GM23248 (cell line): ENCODE results near the gene DKK1. TPM values are rescaled to one million over a fixed set of nuclear protein-coding genes. Genes with fewer than 3 reads are reported as not detected.

Experiments used
- DNase-seq: peaks from one replicate; pipeline ENCODE4 v3.0.0-alpha.2; 2015
- H2AFZ ChIP-seq: fragments of 200-600 bp; sonication (generic); 2 replicates; pipeline ENCODE4 v1.6.1; 2016; ENCODE audit warnings: antibody characterized with exemption
- H3F3A ChIP-seq: fragments of 200-600 bp; sonication (generic); 2 replicates; pipeline ENCODE4 v1.6.1; 2016; ENCODE audit warnings: mild to moderate bottlenecking, antibody characterized with exemption, mixed run types; ENCODE audit not compliant: insufficient read depth
- H3K27ac ChIP-seq: fragments of 200-600 bp; sonication (generic); 2 replicates; pipeline ENCODE4 v1.5.1; 2016; ENCODE audit warnings: mild to moderate bottlenecking
- H3K27me3 ChIP-seq: fragments of 200-600 bp; sonication (generic); replicated peaks from 2 replicates; pipeline ENCODE4 v1.6.1; 2016; ENCODE audit warnings: mild to moderate bottlenecking; ENCODE audit not compliant: insufficient read depth
- H3K36me3 ChIP-seq: fragments of 200-600 bp; sonication (generic); 2 replicates; pipeline ENCODE4 v1.6.1; 2016; ENCODE audit warnings: low read depth, mild to moderate bottlenecking
- H3K4me1 ChIP-seq: fragments of 200-600 bp; sonication (generic); 2 replicates; pipeline ENCODE4 v1.6.1; 2016; ENCODE audit warnings: mild to moderate bottlenecking; ENCODE audit not compliant: insufficient read depth
- H3K4me2 ChIP-seq: fragments of 200-600 bp; sonication (generic); one replicate; pipeline ENCODE4 v1.6.1; 2016; ENCODE audit warnings: mild to moderate bottlenecking; ENCODE audit not compliant: unreplicated experiment
- H3K4me3 ChIP-seq: fragments of 200-600 bp; sonication (generic); 2 replicates; pipeline ENCODE4 v1.5.1; 2016; ENCODE audit warnings: mild to moderate bottlenecking
- H3K79me2 ChIP-seq: fragments of 200-600 bp; sonication (generic); 2 replicates; pipeline ENCODE4 v1.6.1; 2016; ENCODE audit warnings: mild to moderate bottlenecking; ENCODE audit not compliant: insufficient read depth
- H3K9ac ChIP-seq: fragments of 200-600 bp; sonication (generic); 2 replicates; pipeline ENCODE4 v1.6.1; 2016; ENCODE audit warnings: mild to moderate bottlenecking
- H3K9me2 ChIP-seq: fragments of 200-600 bp; sonication (generic); 2 replicates; pipeline ENCODE4 v1.6.1; 2016; ENCODE audit warnings: mixed run types, mild to moderate bottlenecking, moderate library complexity; ENCODE audit not compliant: insufficient read depth
- H3K9me3 ChIP-seq: fragments of 200-600 bp; sonication (generic); one replicate; pipeline ENCODE4 v1.6.1; 2017; ENCODE audit warnings: low read depth
- H4K20me1 ChIP-seq: fragments of 200-600 bp; sonication (generic); 2 replicates; pipeline ENCODE4 v1.6.0; 2016; ENCODE audit not compliant: insufficient read depth
- EZH2 ChIP-seq: fragments of 200-600 bp; sonication (generic); IDR thresholded peaks from 2 replicates; pipeline ENCODE4 v1.6.1; 2018; ENCODE audit warnings: antibody characterized with exemption, mild to moderate bottlenecking; ENCODE audit not compliant: insufficient read depth, poor library complexity, severe bottlenecking
- EZH2phosphoT487 ChIP-seq: fragments of 200-600 bp; sonication (generic); IDR thresholded peaks from 2 replicates; pipeline ENCODE4 v1.6.1; 2018; ENCODE audit warnings: antibody characterized with exemption, moderate library complexity, mild to moderate bottlenecking, low read depth; ENCODE audit not compliant: insufficient read depth
- WGBS, 2 experiments: methylation state at CpG; one replicate each; pipeline ENCODE4 v1.1.6; 2015 to 2017; ENCODE audit warnings: low lambda C conversion rate in 2 of 2, low coverage in 1 of 2; ENCODE audit errors: missing lambda C conversion rate in 2 of 2; 5-methylcytosine and 5-hydroxymethylcytosine counted together
- in situ Hi-C: fragments of 300-500 bp; cut with MboI; formaldehyde crosslinking; loops from 2 replicates; pipeline ENCODE4 v1.15.0; 2020
- polyA plus RNA-seq: library from polyadenylated mRNA; unstranded; fragments of >200 nt; fragmentation: Nextera tagmentation; extraction: Ambion mirVana; gene quantifications from 2 replicates; pipeline ENCODE4 v1.2.1, GENCODE V29; 2016
- total RNA-seq: library from RNA; depleted of rRNA; stranded (reverse); fragments of >200 nt; shearing (Covaris generic); gene quantifications from 2 replicates; pipeline ENCODE4 v1.2.3, GENCODE V29; 2014

The DKK1 gene
- total and polyA plus RNA-seq, 2 experiments from 2014 or later = 558 to 748 TPM

DNA sequence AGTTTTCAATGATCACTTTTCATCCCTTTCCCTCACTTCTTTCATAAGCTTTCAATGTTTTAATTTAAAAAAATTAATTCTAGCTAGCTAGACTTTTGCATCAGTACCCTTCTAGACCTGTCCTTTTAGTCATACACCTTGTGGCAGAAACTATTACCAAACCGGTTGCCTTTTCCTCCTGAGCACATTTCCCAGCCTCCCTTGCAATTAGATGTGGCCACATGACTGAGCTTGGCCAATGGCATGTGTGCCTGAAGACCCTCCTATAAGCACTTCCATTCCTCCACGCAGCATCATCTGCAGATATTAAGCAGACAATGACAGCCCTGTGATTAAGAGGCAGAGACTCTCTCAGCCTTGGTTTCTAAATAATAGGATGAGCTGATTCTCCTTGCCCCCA, 12.3 kb downstream of the DKK1 start:
- Histone ChIP-seq H3K9me3 (no peaks in the 10 kb centered on the region), H3K9me2 (no peaks in the 10 kb centered on the region), H4K20me1 (no peaks in the 10 kb centered on the region), H3K36me3 (no peaks in the 10 kb centered on the region), H3K4me3 (no peak overlapping the region), H3K79me2 (no peaks in the 10 kb centered on the region), H3K4me1 (peaks cover 25% of the 10 kb centered on the region), H3K27me3 (no peaks in the 10 kb centered on the region), H3K27ac (no peak overlapping the region), H3F3A (peaks cover 24% of the 10 kb centered on the region), H2AFZ (no peak overlapping the region), H3K4me2 (no peak overlapping the region), H3K9ac (no peak overlapping the region)
- TF ChIP-seq EZH2phosphoT487 = no peak
- no peak for TF ChIP-seq EZH2
- in situ Hi-C loops = no loop called here
- WGBS, 2 experiments = 75 to 87% methylated on average over 2 of the region's 2 CpGs
- no peak for DNase-seq

DNA sequence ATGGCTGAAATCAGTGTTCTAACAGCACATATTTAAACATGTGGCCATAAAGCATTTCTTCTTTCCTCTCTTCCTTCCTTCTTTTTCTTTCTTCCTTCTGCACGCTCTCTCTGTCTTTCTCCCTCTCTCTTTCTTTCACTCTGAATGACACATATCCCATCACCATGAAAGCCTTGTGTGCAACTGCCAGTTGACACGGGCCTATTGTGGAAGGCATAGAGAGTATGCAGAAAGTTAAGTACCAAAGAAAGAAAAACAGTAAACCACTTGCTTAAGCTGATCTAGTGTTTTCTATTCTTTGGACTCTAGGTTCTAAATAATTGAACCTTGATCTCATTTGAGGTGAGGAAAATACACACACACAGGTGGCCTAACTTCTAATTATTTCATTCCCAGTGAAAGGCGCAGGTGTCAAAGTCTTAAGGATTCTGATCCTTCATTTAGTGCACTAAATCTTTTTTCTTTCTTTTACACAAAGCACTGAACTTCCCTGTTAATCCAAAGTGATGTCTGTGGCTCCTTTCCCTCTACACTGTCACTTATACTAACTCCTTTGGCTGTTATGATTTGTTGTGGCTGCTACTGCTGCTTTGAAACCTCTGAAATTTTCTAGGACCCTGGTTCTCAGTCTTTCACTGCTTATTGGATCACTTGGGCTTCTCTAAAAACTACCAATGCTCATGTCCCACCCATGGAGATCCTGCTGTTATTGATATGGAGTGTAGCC, 17.7 kb downstream of the DKK1 start:
- H3K4me3 ChIP-seq = no peak overlapping the region
- no peak overlapping the region for H2AFZ ChIP-seq
- no peaks in the 10 kb centered on the region for H3K9me3 ChIP-seq
- H3K9me2 ChIP-seq = no peaks in the 10 kb centered on the region
- no peaks in the 10 kb centered on the region for H3K27me3 ChIP-seq
- TF ChIP-seq EZH2 = no peak
- no peak for TF ChIP-seq EZH2phosphoT487
- no peak overlapping the region for H3K9ac ChIP-seq
- H3F3A ChIP-seq = peaks cover 8% of the 10 kb centered on the region; the same call in 1 of the 2 replicates
- no peaks in the 10 kb centered on the region for H3K79me2 ChIP-seq
- H3K27ac ChIP-seq = no peak overlapping the region
- in situ Hi-C loops = no loop called here
- DNase-seq = no peak
- no peak overlapping the region for H3K4me2 ChIP-seq
- H3K36me3 ChIP-seq = no peaks in the 10 kb centered on the region
- WGBS, 2 experiments = 88 to 96% methylated on average over 3 of the region's 3 CpGs
- H3K4me1 ChIP-seq = peaks cover 26% of the 10 kb centered on the region
- no peaks in the 10 kb centered on the region for H4K20me1 ChIP-seq

DNA sequence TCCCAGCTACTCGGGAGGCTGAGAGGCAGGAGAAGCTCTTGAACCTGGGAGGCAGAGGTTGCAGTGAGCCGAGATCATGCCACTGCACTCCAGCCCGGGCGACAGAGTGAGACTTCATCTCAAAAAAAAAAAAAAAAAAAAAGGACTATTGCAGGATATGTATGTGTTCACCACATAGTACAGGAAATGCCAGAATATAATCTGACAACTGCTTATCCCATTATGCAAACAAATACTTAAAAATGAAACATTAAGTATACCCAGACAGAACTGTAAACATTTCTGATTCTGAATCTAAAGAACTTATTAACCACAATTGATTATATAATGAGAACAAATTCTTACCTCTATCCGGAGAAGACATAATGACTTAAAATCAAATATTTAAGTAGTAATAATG, 18.7 kb downstream of the DKK1 start:
- Histone ChIP-seq H3K4me2 (no peak overlapping the region), H3K36me3 (no peaks in the 10 kb centered on the region), H2AFZ (no peak overlapping the region), H3K9ac (no peak overlapping the region), H3K9me2 (no peaks in the 10 kb centered on the region), H3K27me3 (no peaks in the 10 kb centered on the region), H4K20me1 (no peaks in the 10 kb centered on the region), H3K79me2 (no peaks in the 10 kb centered on the region), H3K9me3 (no peaks in the 10 kb centered on the region), H3K4me1 (peaks cover 26% of the 10 kb centered on the region), H3K4me3 (no peak overlapping the region), H3F3A (peaks cover 8% of the 10 kb centered on the region; the same call in 1 of the 2 replicates), H3K27ac (no peak overlapping the region)
- WGBS, 2 experiments = 80 to 98% methylated on average over 3 to 5 of the region's 5 CpGs
- DNase-seq = no peak
- no peak for TF ChIP-seq EZH2
- no peak for TF ChIP-seq EZH2phosphoT487
- in situ Hi-C loops = no loop called here

- Histone ChIP-seq H3K36me3 (no peaks in the 10 kb centered on the region), H3K4me1 (peaks cover 26% of the 10 kb centered on the region), H3K9ac (no peak overlapping the region), H3K9me2 (no peaks in the 10 kb centered on the region), H3K27me3 (no peaks in the 10 kb centered on the region), H3K79me2 (no peaks in the 10 kb centered on the region), H4K20me1 (no peaks in the 10 kb centered on the region), H3K9me3 (no peaks in the 10 kb centered on the region), H3K4me2 (peak overlapping the region; percentile 46), H2AFZ (0 out of 2 replicates have a peak overlapping the region, but pooled peaks have one; percentile 22), H3K4me3 (no peak overlapping the region), H3F3A (peaks cover 8% of the 10 kb centered on the region; the same call in 1 of the 2 replicates), H3K27ac (no peak overlapping the region)
- in situ Hi-C loops = no loop called here
- peak; percentile 24 for DNase-seq
- TF ChIP-seq EZH2phosphoT487 = no peak
- whole genome bisulfite sequencing, 2 experiments = 98 to 100% methylated on average over 1 of the region's 1 CpG
Observed at GRCh38 chr10:52334595-52334994, 20.5 kb downstream of the DKK1 start.
